Stimulated activated memory B cell treated with anti-CD40 and anti-IgM and Interleukin-4, amounts not matched to agents 10 μg/mL and 1 μg/mL and 100 μg/mL, for 72 hours (primary cell): ENCODE measurements around the gene CISD2.
"Not testable (repeated sequence)": the region's sequence is repeated elsewhere in the genome, so short reads cannot be mapped to it uniquely, and the experiment has no call there.

Experiments
- ATAC-seq: fragments of 150-1000 bp; cut with Tn5 transposase; 2 replicates; pipeline ENCODE4 v1.10.0; 2021
- H3K27ac Mint-ChIP-seq: one replicate; pipeline ENCODE4 v1.8.0; 2022; ENCODE audit warnings: mild to moderate bottlenecking, mixed read lengths
- H3K27me3 Mint-ChIP-seq: one replicate; pipeline ENCODE4 v1.8.0; 2022; ENCODE audit warnings: mixed read lengths
- H3K36me3 Mint-ChIP-seq: one replicate; pipeline ENCODE4 v1.8.0; 2022; ENCODE audit warnings: mixed read lengths
- H3K4me1 Mint-ChIP-seq: one replicate; pipeline ENCODE4 v1.8.0; 2022; ENCODE audit warnings: mixed read lengths
- H3K4me3 Mint-ChIP-seq: one replicate; pipeline ENCODE4 v1.8.0; 2022; ENCODE audit warnings: mild to moderate bottlenecking, moderate library complexity, mixed read lengths
- H3K9me3 Mint-ChIP-seq: one replicate; pipeline ENCODE4 v1.8.0; 2022; ENCODE audit warnings: mixed read lengths

CISD2 gene

DNA sequence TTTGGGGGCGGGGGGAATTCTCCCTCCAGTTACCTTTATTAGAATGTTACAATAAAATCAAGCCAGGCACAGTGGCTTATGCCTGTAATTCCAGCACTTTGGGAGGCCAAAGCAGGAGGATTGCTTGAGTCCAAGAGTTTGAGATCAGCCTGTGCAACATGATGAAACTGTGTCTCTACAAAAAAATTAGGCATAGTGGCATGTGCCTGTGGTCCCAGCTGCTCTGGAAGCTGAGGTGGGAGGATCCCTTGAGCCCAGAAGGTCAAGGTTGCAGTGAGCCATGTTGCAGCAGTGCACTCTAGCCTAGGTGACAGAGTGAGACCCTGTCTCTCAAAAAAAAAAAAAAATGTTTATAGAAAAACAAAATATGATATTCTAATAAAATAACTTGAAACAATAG, 36.1 kb upstream of the CISD2 start:
- no peak overlapping the region for H3K4me3 Mint-ChIP-seq
- no peak for ATAC-seq
- H3K27ac Mint-ChIP-seq, result no peak overlapping the region
- peaks cover 7% of the 10 kb centered on the region for H3K4me1 Mint-ChIP-seq
- H3K9me3 Mint-ChIP-seq, result no peaks in the 10 kb centered on the region
- H3K36me3 Mint-ChIP-seq, result no peaks in the 10 kb centered on the region
- H3K27me3 Mint-ChIP-seq, result no peaks in the 10 kb centered on the region

DNA sequence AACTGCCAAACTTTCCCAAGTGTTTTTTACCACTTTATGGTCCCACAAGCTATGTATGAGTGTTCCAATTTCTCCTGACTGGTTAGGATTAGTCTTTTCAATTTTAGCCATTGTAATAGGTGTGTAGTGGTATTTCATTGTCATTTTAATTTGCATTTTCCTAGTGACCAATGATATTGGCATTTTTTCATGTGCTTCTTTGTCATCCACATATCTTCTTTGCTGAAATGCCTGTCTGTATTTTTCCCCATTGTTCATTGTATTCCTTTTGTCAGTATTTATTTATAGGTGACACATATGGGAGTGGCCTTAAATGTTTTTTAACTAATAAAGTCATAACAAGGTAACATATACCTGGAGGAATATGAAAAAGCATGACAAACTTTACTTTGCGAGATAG, 32.2 kb upstream of the CISD2 start:
- H3K4me1 Mint-ChIP-seq, result no peaks in the 10 kb centered on the region
- no peak for ATAC-seq

DNA sequence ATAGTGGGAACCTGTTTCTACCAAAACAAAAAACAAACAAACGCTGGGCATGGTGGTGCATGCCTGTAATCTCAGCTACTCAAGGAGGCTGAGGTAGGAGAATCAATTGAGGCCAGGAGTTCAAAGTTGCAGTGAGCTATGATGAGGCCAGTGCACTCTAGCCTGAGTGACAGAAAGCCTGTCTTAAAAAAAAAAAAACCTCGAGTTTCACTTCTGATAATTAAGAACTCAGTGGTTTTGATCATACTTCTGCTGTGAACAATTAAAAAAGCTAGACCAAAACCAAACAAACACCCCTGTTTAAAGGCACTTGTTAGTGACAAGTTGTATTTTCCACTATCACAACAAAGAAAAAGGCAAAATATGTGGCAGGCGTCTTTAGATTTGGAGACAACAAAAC, 26.4 kb upstream of the CISD2 start:
- H3K4me1 Mint-ChIP-seq, result no peaks in the 10 kb centered on the region
- H3K9me3 Mint-ChIP-seq, result no peaks in the 10 kb centered on the region
- H3K36me3 Mint-ChIP-seq, result peaks cover 5% of the 10 kb centered on the region
- no peak overlapping the region for H3K4me3 Mint-ChIP-seq
- ATAC-seq, result no peak
- H3K27me3 Mint-ChIP-seq, result no peaks in the 10 kb centered on the region
- H3K27ac Mint-ChIP-seq, result no peak overlapping the region

More for the DNA sequence above, 32.2 kb upstream of the CISD2 start:
- Mint-ChIP-seq H3K4me3 (no peak overlapping the region), H3K27me3 (no peaks in the 10 kb centered on the region), H3K27ac (no peak overlapping the region), H3K36me3 (peaks cover 5% of the 10 kb centered on the region), H3K9me3 (no peaks in the 10 kb centered on the region)

DNA sequence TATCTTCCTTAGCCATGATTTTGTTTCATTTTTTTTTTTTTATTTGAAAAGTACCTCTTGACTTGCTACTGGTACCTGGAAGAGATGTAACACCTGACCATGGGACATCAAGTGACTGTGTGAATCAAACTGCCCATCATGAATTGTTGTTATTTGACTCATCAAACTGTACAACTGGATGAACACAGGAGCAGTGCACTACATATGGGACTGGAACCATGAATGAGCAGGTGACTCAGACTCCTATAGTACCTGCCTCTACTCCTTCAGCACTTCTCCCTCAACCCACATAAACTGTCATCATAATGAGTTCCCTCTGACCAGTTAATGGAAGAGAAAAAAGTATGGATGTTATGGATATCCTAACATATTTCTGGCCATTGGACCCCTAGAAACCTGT, 25.5 kb upstream of the CISD2 start:
- H3K27ac Mint-ChIP-seq, result no peak overlapping the region
- no peak overlapping the region for H3K4me3 Mint-ChIP-seq
- H3K27me3 Mint-ChIP-seq, result no peaks in the 10 kb centered on the region
- ATAC-seq, result no peak
- no peaks in the 10 kb centered on the region for H3K4me1 Mint-ChIP-seq
- no peaks in the 10 kb centered on the region for H3K9me3 Mint-ChIP-seq
- peaks cover 5% of the 10 kb centered on the region for H3K36me3 Mint-ChIP-seq

DNA sequence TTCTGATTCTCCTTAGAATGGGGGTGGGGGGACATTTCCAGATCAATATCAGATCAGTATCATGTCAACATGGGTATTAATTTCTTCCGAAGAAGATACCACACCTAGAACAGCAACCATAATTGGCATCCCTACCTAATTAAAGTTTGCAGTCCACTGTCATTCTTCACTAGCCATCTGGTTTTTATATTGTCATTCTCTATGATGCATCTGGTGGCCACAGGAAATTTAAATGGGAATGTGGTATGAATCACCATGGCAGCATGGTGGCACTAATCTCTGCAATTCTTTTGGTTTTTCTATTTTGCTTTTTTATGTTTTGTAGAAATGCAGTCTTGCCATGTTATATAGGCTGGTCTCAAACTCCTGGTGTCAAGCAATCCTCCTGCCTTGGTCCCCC, 24.9 kb upstream of the CISD2 start:
- peaks cover 5% of the 10 kb centered on the region for H3K36me3 Mint-ChIP-seq
- no peak overlapping the region for H3K4me3 Mint-ChIP-seq
- ATAC-seq, result no peak
- H3K4me1 Mint-ChIP-seq, result no peaks in the 10 kb centered on the region
- no peaks in the 10 kb centered on the region for H3K27me3 Mint-ChIP-seq
- H3K27ac Mint-ChIP-seq, result no peak overlapping the region
- H3K9me3 Mint-ChIP-seq, result no peaks in the 10 kb centered on the region

DNA sequence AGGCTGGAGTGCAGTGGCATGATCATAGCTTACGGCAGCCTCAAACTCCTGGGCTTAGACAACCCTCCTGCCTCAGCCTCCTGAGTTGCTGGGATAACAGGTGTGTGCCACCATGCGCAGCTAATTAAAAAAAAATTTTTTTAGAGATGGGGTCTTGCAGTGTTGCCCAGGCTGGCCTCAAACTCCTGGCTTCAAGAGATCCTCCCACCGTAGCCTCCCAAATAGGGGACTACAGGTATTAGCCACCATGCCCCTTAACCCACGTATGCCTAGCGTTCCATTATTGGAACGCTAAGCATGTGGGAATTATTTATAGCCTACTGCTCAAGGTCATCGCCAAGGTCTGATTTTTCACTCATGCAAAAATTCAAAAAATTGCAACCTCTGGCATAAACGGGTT, 21.1 kb upstream of the CISD2 start:
- Mint-ChIP-seq H3K27ac (no peak overlapping the region), H3K27me3 (no peaks in the 10 kb centered on the region), H3K9me3 (no peaks in the 10 kb centered on the region), H3K4me1 (no peaks in the 10 kb centered on the region), H3K4me3 (no peak overlapping the region), H3K36me3 (no peaks in the 10 kb centered on the region)
- ATAC-seq, result no peak

DNA sequence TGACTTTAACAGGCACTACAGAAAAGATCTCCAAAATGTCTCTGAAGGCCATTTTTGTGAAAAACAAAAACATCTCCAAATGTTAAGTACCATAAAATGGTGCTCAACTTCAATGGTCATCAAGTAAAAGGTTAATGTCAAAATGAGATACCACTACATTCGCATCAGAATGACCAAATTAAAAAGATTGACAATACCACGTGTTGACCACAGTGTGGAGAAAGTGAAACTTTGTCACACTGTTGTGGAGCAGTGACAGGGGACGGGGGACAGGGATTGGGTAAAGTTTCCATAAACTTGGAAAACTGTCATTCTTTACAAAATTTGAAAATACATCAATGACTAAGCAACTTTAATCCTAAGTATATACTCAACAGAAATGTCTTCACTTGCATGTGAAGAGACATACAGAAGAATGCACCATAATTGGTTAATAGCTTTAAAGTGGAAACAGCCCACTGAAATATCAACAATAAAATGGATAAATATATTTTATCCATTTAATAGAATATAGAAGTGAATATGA, 19.1 kb upstream of the CISD2 start:
- ATAC-seq, result no peak
- H3K9me3 Mint-ChIP-seq, result no peaks in the 10 kb centered on the region
- H3K27ac Mint-ChIP-seq, result no peak overlapping the region
- no peaks in the 10 kb centered on the region for H3K27me3 Mint-ChIP-seq
- no peaks in the 10 kb centered on the region for H3K36me3 Mint-ChIP-seq
- H3K4me3 Mint-ChIP-seq, result no peak overlapping the region
- no peaks in the 10 kb centered on the region for H3K4me1 Mint-ChIP-seq

DNA sequence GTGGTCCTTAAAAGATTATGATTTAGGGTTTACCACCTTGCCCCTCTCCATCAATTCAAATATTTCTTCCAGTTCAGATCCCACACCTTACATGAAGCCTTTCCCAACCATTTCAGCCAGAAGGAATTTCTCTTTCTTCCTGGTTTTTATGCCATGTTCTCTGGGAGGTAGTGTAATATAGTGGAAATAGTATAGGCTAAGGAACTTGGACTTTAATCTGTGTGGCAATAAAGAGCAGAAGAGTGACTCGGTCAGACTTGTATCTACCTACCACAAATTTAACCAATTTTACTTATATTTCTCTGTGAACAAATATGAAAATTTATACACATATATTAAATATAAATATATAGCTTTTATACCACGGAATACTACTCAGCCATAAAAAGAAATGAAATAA, 18.4 kb upstream of the CISD2 start:
- Mint-ChIP-seq H3K4me1 (no peaks in the 10 kb centered on the region), H3K27ac (no peak overlapping the region), H3K4me3 (no peak overlapping the region), H3K36me3 (no peaks in the 10 kb centered on the region), H3K9me3 (no peaks in the 10 kb centered on the region), H3K27me3 (no peaks in the 10 kb centered on the region)
- no peak for ATAC-seq

DNA sequence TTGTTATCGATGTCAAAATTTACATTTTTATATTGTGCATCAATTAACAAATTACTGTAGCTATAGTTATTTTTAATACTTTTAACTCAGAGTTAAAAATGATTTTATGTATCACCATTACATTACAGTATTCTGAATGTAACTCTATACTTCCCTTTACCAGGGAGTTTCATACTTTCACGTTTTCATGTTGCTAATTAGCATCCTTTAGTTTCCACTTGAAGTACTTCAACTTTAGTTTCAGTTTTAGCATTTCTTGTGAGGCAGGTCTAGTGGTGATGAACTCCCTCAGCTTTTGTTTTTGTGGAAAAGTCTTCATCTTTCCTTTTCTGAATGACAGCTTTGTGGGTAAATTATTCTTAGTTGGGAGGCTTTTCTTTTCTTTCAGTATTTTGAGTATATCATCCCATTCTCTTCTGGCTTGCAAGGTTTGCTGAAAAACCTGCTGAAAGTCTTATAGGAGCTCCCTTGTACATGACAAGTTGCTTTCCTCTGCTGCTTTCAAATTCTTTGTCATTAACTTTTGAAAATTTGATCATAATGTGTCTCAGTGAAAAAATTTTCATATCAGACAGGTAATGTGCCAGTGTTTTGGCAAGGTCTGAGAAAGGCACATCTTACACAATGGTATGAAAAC, 9.8 kb upstream of the CISD2 start:
- peaks cover 19% of the 10 kb centered on the region for H3K36me3 Mint-ChIP-seq
- H3K27me3 Mint-ChIP-seq, result no peaks in the 10 kb centered on the region
- H3K4me1 Mint-ChIP-seq, result peaks cover 10% of the 10 kb centered on the region
- peaks cover 10% of the 10 kb centered on the region for H3K9me3 Mint-ChIP-seq
- no peak for ATAC-seq
- no peak overlapping the region for H3K4me3 Mint-ChIP-seq
- H3K27ac Mint-ChIP-seq, result no peak overlapping the region

DNA sequence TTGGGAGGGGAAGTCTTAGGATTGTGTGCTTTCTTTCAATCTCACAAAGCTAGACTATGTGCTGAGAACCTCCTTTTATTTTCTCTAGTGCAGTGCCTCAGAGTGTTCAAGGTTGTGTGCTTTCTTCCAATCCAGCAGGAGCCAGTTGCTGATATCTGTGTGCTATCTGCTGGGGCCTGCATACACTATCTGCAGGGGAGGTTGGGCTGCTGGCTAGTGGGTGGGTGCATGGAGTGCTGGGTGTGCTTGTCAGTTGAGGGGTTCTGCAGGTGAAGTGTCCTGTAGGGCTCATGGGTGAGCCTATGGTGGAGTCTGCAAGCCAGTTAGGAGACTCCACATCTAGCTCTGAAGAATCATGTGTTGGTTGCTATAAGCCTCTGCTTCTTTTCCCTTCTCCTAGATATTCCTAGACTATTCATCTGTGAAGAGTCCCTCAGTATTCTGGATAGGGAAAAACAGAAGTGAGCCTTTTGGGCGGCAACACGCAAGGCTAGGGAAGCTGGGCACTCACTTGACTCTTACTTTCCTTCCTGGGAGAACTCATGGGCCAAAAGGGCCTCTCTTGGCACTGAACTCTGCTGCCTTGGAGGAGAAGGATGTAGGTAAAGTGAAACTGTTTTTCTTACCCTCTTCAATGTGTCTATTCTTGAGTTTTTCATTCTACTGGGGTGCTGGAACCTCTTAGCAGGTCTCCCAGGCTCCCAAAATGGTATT, 8.0 kb upstream of the CISD2 start:
- ATAC-seq, result no peak
- Mint-ChIP-seq H3K27ac (no peak overlapping the region), H3K27me3 (no peaks in the 10 kb centered on the region), H3K4me3 (no peak overlapping the region), H3K9me3 (peaks cover 10% of the 10 kb centered on the region), H3K4me1 (peaks cover 20% of the 10 kb centered on the region), H3K36me3 (peaks cover 26% of the 10 kb centered on the region)

DNA sequence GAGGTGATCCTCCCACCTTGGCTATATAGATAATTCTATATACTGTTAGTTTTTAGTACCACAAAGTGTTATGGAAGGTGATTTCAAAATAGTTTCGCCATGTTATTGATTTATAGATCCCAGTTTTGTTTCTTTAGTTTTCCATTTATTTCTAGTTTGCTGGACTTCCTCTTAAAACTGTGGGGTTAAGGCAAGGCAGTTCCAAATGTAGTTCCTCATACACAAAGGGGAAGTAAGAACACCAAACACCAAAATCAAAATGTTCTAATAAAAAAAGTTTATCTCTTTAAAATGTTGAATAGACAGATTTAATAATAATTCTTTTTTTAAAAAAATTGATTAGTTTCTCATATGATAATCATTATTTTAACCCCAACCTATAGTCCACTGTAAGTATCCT, 6.8 kb upstream of the CISD2 start:
- Mint-ChIP-seq H3K27me3 (no peaks in the 10 kb centered on the region), H3K36me3 (peaks cover 26% of the 10 kb centered on the region), H3K27ac (no peak overlapping the region), H3K4me3 (no peak overlapping the region), H3K9me3 (peaks cover 10% of the 10 kb centered on the region), H3K4me1 (peaks cover 25% of the 10 kb centered on the region)
- ATAC-seq, result no peak

DNA sequence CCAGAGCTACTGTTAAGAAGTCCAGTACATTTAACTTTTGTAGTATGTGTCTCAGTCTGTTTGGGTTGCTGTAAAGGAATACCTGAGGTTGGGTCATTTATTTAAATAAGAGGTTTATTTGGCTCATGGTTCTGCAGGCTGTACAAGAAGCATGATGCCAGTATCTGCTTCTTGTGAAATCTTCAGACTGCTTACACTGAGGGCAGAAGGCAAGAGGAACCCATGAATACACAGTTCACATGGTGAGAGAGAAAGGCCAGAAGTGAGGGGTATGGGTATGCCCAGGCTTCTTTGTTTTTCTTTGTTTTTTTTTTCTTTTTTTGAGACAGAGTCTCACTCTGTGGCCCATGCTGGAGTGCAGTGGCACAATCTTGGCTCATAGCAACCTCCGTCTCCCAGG, 6.0 kb upstream of the CISD2 start:
- no peaks in the 10 kb centered on the region for H3K27me3 Mint-ChIP-seq
- ATAC-seq, result no peak

DNA sequence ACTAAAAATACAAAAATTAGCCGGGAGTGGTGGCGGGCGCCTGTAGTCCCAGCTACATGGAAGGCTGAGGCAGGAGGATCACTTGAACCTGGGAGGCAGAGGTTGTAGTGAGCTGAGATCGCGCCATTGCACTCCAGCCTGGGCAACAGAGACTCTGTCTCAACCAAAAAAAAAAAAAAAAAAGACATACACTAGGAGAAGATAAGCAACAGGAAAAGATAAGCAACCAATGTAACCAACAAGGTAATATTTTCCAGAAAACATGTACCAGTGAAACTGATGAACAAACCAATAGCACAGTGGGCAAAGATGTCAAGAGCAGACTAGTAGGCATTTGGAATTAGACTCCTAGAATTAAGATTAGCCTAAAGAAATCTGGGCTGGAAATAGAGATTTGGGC, 3.5 kb upstream of the CISD2 start:
- H3K9me3 Mint-ChIP-seq, ATAC-seq, H3K4me3 Mint-ChIP-seq, H3K27ac Mint-ChIP-seq, H3K27me3 Mint-ChIP-seq: not testable (repeated sequence)
- H3K4me1 Mint-ChIP-seq, result peaks cover 41% of the 10 kb centered on the region
- H3K36me3 Mint-ChIP-seq, result peaks cover 12% of the 10 kb centered on the region

More for the DNA sequence above, 6.0 kb upstream of the CISD2 start:
- Mint-ChIP-seq H3K9me3 (peaks cover 10% of the 10 kb centered on the region), H3K4me1 (peaks cover 30% of the 10 kb centered on the region), H3K27ac (no peak overlapping the region), H3K36me3 (peaks cover 26% of the 10 kb centered on the region), H3K4me3 (no peak overlapping the region)

DNA sequence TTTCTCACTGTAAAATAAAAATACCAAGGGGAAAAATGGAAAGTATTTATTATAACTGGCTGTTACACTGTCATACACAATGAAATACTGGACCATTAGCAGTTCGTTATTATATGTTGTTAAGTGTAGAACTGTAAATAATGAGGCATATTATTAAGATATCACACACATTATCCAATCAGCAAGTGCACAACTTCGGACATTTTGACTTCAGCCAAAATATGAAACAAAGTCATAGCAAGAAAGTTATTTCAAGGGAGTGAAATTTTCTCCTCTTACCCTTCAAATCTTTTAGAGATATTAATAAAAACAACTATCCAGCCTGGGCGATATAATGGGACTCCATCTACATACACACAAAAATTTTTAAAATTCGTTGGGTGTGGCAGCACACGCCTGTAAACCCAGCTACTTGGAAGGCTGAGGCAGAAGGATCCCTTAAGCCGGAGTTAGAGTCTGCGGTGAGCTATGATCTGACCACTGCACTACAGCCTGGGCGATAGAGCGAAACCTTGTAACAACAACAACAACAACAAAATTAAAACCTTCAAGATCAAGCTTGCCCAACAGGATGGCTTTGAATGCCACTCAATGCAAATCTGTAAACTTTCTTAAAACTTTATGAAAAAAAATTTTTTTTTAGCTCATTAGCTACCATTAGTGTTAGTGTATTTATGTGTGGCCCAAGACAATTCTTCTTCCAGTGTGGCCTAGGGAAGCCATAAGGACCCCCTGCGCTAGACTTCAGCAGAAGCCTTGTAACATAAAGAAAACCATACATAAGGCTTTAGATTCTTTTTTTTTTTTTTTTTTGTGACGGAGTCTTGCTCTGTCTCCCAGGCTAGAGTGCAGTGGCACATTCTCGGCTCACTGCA, 1.3 kb upstream of the CISD2 start:
- no peaks in the 10 kb centered on the region for H3K27me3 Mint-ChIP-seq
- no peaks in the 10 kb centered on the region for H3K9me3 Mint-ChIP-seq
- no peak for ATAC-seq
- peaks cover 7% of the 10 kb centered on the region for H3K36me3 Mint-ChIP-seq
- peak overlapping the region; percentile 94 for H3K4me3 Mint-ChIP-seq
- H3K4me1 Mint-ChIP-seq, result peaks cover 33% of the 10 kb centered on the region
- peak overlapping the region; percentile 98 for H3K27ac Mint-ChIP-seq

DNA sequence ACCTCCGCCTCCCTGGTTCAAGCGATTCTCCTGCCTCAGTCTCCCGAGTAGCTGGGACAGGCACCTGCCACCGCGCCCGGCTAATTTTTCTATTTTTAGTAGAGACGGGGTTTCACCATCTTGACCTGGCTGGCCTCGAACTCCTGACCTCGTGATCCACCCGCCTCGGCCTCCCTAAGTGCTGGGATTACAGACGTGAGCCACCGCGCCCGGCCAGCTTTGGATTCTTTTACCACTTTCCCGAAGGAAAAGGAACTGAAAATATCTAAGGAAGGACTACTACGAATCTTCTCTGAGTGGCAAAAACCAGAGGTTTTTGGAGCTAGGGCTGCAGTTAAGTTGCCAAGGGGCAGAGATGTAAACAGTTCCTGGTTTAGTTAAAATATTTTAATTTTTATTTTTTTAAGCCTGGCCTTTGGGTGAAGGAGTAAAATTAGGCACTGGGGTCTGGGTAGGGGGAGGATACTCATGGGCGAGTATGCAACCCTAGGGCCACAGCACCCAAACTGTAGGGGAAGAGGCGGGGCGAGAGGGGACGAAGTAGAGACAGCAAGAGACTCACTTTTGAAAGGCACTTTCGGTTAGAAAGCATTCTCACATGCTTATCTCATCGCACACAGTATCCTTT, 525 bp upstream of the CISD2 start:
- Mint-ChIP-seq H3K27ac (peak overlapping the region; percentile 98), H3K4me3 (peak overlapping the region; percentile 94), H3K4me1 (peaks cover 39% of the 10 kb centered on the region), H3K27me3 (no peaks in the 10 kb centered on the region), H3K36me3 (peaks cover 15% of the 10 kb centered on the region), H3K9me3 (no peaks in the 10 kb centered on the region)
- peak; percentile 73 for ATAC-seq
